Esophagus muscularis mucosa (tissue), 4 donors: Measurements from ENCODE around the gene PPDPF. TPM values are rescaled to one million over a fixed set of nuclear protein-coding genes. Genes with fewer than 3 reads are reported as not detected.

Experiments used
- DNase-seq: peaks from one replicate; pipeline ENCODE4 v3.0.0-alpha.2; 2017; ENCODE audit errors: extremely low spot score
- H3K27ac ChIP-seq, 4 donors: fragments of 200-600 bp; sonication (generic); replicated peaks in 1 of 4; 1 replicate in 3 of 4; 2 replicates in 1 of 4; pipeline ENCODE4 v1.5.1; 2016 to 2019; ENCODE audit warnings: mild to moderate bottlenecking in 1 of 4
- H3K27me3 ChIP-seq, 4 donors: fragments of 200-600 bp; sonication (generic); one replicate each; pipeline versions ENCODE4 v1.5.1 to v1.6.0; 2016 to 2019
- H3K36me3 ChIP-seq, 4 donors: fragments of 200-600 bp; sonication (generic); one replicate each; pipeline ENCODE4 v1.5.1; 2016 to 2019
- H3K4me1 ChIP-seq, 4 donors: fragments of 200-600 bp; sonication (generic); one replicate each; pipeline ENCODE4 v1.5.1; 2016 to 2019
- H3K4me3 ChIP-seq, 4 donors: fragments of 200-600 bp; sonication (generic); 1 replicate in 2 of 4; 2 replicates in 2 of 4; pipeline ENCODE4 v1.5.1; 2016 to 2019; ENCODE audit warnings: mild to moderate bottlenecking in 4 of 4, moderate library complexity in 1 of 4
- H3K9me3 ChIP-seq, 4 donors: fragments of 200-600 bp; sonication (generic); 1 replicate in 3 of 4; 2 replicates in 1 of 4; pipeline ENCODE4 v1.5.1; 2016 to 2019
- EP300 ChIP-seq: sonication (generic); formaldehyde crosslinking; IDR thresholded peaks from one replicate; pipeline ENCODE4 v1.6.1; 2017; ENCODE audit warnings: antibody characterized with exemption
- POLR2A ChIP-seq: fragments of 450-650 bp; IDR thresholded peaks from one replicate; pipeline ENCODE4 v1.6.1; 2017; ENCODE audit warnings: antibody characterized with exemption, moderate library complexity, mild to moderate bottlenecking, low read depth
- POLR2AphosphoS5 ChIP-seq, 2 donors: sonication (generic); formaldehyde crosslinking; IDR thresholded peaks; one replicate each; pipeline ENCODE4 v1.6.1; 2017; ENCODE audit warnings: antibody characterized with exemption in 2 of 2
- WGBS: methylation state at CpG from one replicate; pipeline ENCODE4 v1.1.5; 2018; 5-methylcytosine and 5-hydroxymethylcytosine counted together
- intact Hi-C: fragments of 100-400 bp; cut with DNase I; formaldehyde crosslinking; loops from one replicate; pipeline ENCODE4 v1.15.1; 2023
- total RNA-seq, 4 donors: library from RNA; depleted of rRNA; stranded (reverse); fragments of >200 nt; gene quantifications; one replicate each; pipeline versions ENCODE4 v1.1.0 to v1.2.1, GENCODE V29; 2016
- TF ChIP-seq, protein P1 (sequence below), 3 experiments: fragments of 200-600 bp in 2 of 3; fragments of 450-650 bp in 1 of 3; sonication (generic) in 2 of 3; IDR thresholded peaks; one replicate each; pipeline ENCODE4 v1.5.1; 2017 to 2019; ENCODE audit warnings: antibody characterized with exemption in 3 of 3, mild to moderate bottlenecking in 2 of 3, moderate library complexity in 1 of 3

The PPDPF gene
- total RNA-seq, 4 donors from 2014 or later: 150 to 291 (median 270) TPM

DNA sequence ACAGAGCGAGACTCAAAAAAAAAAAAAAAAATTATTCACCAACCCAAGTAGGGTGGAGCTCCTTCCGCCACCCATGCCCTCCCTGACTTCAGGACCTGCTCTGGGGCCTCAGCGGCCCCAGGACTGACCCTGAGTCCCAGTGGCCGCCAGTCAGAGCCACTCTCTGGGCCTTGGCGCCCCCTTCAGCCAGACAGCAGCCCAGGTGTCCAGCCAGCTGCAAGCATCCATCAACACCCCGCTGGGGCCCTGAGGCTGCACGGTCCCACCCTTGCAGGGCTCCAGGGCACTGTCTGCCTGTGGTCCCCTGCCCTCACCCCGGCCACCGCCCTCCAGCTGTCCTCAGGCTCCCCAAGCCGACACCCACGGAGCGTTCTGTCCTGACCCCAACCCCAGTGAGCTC is 36.7 kb upstream of the PPDPF start:
- Histone ChIP-seq H3K27ac (no peak overlapping the region), H3K36me3 (peaks cover 0 to 12% (median 0%) of the 10 kb centered on the region in 4 donors), H3K4me1 (peaks cover 5 to 6% (median 6%) of the 10 kb centered on the region in 4 donors), H3K9me3 (peaks cover 0 to 9% (median 4%) of the 10 kb centered on the region in 4 donors), H3K27me3 (peaks cover 0 to 99% (median 21%) of the 10 kb centered on the region in 4 donors), H3K4me3 (no peak overlapping the region)
- intact Hi-C loops: no loop called here
- TF ChIP-seq POLR2A (no peak), EP300 (no peak), POLR2AphosphoS5 (IDR thresholded peaks at IDR 0.05) (no peak)
- TF ChIP-seq, protein P1, sequence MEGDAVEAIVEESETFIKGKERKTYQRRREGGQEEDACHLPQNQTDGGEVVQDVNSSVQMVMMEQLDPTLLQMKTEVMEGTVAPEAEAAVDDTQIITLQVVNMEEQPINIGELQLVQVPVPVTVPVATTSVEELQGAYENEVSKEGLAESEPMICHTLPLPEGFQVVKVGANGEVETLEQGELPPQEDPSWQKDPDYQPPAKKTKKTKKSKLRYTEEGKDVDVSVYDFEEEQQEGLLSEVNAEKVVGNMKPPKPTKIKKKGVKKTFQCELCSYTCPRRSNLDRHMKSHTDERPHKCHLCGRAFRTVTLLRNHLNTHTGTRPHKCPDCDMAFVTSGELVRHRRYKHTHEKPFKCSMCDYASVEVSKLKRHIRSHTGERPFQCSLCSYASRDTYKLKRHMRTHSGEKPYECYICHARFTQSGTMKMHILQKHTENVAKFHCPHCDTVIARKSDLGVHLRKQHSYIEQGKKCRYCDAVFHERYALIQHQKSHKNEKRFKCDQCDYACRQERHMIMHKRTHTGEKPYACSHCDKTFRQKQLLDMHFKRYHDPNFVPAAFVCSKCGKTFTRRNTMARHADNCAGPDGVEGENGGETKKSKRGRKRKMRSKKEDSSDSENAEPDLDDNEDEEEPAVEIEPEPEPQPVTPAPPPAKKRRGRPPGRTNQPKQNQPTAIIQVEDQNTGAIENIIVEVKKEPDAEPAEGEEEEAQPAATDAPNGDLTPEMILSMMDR (IDR thresholded peaks at IDR 0.05): no peak
- DNase-seq: no peak
- WGBS: 71% methylated on average over 11 of the region's 12 CpGs

DNA sequence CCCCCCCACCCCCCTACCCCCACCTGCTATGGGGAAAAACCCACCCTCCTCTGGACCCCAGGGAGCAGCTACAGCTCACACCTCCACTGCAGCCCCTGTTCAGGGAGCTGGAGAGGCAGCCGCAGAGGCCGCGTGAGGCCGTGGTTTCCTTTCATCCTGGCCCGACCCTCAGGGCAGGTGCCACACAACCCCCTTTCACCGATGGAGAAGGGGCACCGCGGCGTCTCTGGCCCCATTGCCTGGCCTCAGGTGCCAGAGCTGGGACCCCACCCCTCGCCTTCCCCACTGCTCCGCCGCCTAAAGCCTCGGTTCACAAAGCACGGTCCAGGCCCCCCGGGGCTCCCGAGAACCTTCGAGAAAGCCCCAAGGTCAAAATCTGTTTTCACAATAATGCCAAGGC is 36.3 kb upstream of the PPDPF start:
- intact Hi-C loops: no loop called here
- H3K27me3 ChIP-seq: peaks cover 0 to 99% (median 20%) of the 10 kb centered on the region in 4 donors
- H3K36me3 ChIP-seq: peaks cover 0 to 16% (median 0%) of the 10 kb centered on the region in 4 donors
- TF ChIP-seq POLR2AphosphoS5 (IDR thresholded peaks at IDR 0.05) (no peak), POLR2A (no peak), EP300 (no peak)
- TF ChIP-seq, protein P1 (IDR thresholded peaks at IDR 0.05): no peak
- H3K27ac ChIP-seq: no peak overlapping the region
- DNase-seq: no peak
- H3K9me3 ChIP-seq: peaks cover 0 to 9% (median 4%) of the 10 kb centered on the region in 4 donors
- H3K4me3 ChIP-seq: no peak overlapping the region
- 62% methylated on average over 6 of the region's 17 CpGs for WGBS
- H3K4me1 ChIP-seq: peaks cover 5 to 6% (median 6%) of the 10 kb centered on the region in 4 donors

DNA sequence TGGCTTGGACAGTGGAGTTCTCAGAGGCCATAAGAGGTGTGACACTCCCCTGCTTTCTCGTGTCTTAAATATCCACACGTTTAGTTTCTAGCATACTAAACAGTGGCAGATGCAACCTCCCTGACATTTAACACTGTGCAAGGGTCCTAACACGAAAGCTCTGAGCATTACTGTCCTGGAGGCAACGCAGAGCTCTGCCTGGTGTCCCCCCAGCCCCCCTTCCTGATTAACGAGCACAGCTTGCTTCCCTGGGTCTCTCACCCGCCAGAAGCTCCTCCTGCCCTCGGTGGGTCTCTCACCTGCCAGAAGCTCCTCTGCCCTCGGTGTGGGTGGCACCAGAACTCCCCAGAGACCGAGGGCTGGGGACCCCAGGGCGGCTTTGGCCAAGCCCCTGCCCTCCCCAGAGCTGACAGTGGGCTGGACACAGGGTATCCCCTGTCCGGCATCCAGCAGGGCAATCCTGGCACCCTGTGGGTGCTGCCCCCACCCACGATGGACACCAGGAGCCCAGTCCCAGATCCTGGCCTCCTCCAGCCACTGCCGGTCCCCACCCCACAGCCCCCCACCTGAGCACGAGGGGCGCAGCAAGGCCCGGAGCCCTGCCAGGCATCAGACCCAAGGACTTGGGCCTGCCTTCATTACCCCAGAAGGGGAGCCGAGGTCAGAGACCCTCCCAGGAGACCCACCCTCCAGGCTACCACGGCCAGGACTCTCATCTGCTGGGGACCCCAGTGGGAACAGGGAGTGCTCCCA is 35.7 kb upstream of the PPDPF start:
- DNase-seq: no peak
- H3K4me3 ChIP-seq: no peak overlapping the region
- intact Hi-C loops: no loop called here
- TF ChIP-seq EP300: no peak
- TF ChIP-seq POLR2A: no peak
- TF ChIP-seq POLR2AphosphoS5 (IDR thresholded peaks at IDR 0.05): no peak
- TF ChIP-seq, protein P1 (IDR thresholded peaks at IDR 0.05): no peak
- WGBS: 18% methylated on average over 2 of the region's 18 CpGs
- H3K27me3 ChIP-seq: peaks cover 0 to 99% (median 19%) of the 10 kb centered on the region in 4 donors
- H3K9me3 ChIP-seq: peaks cover 0 to 9% (median 4%) of the 10 kb centered on the region in 4 donors
- H3K4me1 ChIP-seq: peaks cover 5 to 6% (median 6%) of the 10 kb centered on the region in 4 donors
- H3K27ac ChIP-seq: no peak overlapping the region
- peaks cover 0 to 20% (median 0%) of the 10 kb centered on the region in 4 donors for H3K36me3 ChIP-seq

DNA sequence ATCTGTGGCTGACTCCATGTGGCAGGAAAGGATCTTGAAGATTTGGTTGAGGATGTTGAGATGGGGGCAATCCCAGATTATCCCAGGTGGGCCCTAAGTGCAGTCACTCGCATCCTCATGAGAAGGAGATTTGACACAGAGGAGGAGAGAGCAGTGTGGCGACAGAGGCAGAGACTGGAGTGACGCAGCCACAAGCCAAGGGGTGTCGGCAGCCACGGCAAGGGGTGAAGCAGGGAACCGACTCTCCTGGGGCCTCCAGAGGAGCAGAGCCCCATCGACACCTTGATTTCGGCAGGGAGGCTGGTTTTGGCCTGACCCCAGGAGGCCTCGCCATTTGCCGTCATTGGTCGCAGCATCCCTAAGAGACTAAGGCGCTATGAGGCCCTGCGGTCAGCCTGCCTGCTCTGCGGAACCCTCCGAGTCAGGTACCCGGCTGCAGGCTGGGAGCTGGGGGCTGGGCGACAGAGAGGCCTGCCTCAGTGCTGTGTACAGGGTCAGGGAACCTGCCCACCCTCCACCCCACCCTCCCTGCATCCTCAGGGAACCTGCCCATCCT is 34.2 kb upstream of the PPDPF start:
- no peak overlapping the region for H3K4me3 ChIP-seq
- TF ChIP-seq EP300: no peak
- TF ChIP-seq POLR2A: no peak
- TF ChIP-seq POLR2AphosphoS5 (IDR thresholded peaks at IDR 0.05): no peak
- TF ChIP-seq, protein P1 (IDR thresholded peaks at IDR 0.05): no peak
- peaks cover 0 to 9% (median 4%) of the 10 kb centered on the region in 4 donors for H3K9me3 ChIP-seq
- intact Hi-C loops: no loop called here
- peaks cover 5 to 6% (median 6%) of the 10 kb centered on the region in 4 donors for H3K4me1 ChIP-seq
- H3K27me3 ChIP-seq: peaks cover 0 to 99% (median 19%) of the 10 kb centered on the region in 4 donors
- DNase-seq: no peak
- no peak overlapping the region for H3K27ac ChIP-seq
- 91% methylated on average over 14 of the region's 17 CpGs for WGBS
- peaks cover 0 to 35% (median 0%) of the 10 kb centered on the region in 4 donors for H3K36me3 ChIP-seq
